CD4-positive, CD25-positive, alpha-beta regulatory T cell (primary cell): ENCODE data around the gene WDR20. TPM values are rescaled to one million over a fixed set of nuclear protein-coding genes. Genes with fewer than 3 reads are reported as not detected.

ENCODE experiments used
- ATAC-seq, 2 donors: fragments of 150-1000 bp; cut with Tn5 transposase; one replicate each; pipeline ENCODE4 v1.10.0; 2021; ENCODE audit warnings: low read depth in 2 of 2, moderate number of reproducible peaks in 2 of 2, moderate library complexity in 1 of 2
- DNase-seq, 3 donors: peaks; one replicate each; pipeline versions ENCODE4 v3.0.0 to v3.0.0-alpha.2; 2012 to 2022; ENCODE audit warnings: mixed read lengths in 1 of 3
- H3K27ac ChIP-seq: one replicate; pipeline ENCODE4 v1.7.0; 2013; ENCODE audit warnings: mild to moderate bottlenecking, low read length; ENCODE audit not compliant: insufficient read depth, poor library complexity, severe bottlenecking
- H3K27me3 ChIP-seq: one replicate; pipeline ENCODE4 v1.7.0; 2013; ENCODE audit warnings: low read length; ENCODE audit not compliant: control insufficient read depth, insufficient read depth
- H3K36me3 ChIP-seq: one replicate; pipeline ENCODE4 v1.7.0; 2013; ENCODE audit warnings: mild to moderate bottlenecking, low read length, moderate library complexity; ENCODE audit not compliant: control insufficient read depth, insufficient read depth
- H3K4me1 ChIP-seq: 2 replicates; pipeline ENCODE4 v1.7.0; 2013; ENCODE audit warnings: mild to moderate bottlenecking, low read length; ENCODE audit not compliant: insufficient read depth, control insufficient read depth, poor library complexity, severe bottlenecking
- H3K4me3 ChIP-seq: one replicate; pipeline ENCODE4 v1.7.0; 2013; ENCODE audit warnings: low read depth, mild to moderate bottlenecking, low read length, moderate library complexity
- H3K9me3 ChIP-seq, 2 experiments: 1 replicate in 1 of 2; 2 replicates in 1 of 2; pipeline ENCODE4 v1.7.0; 2013; ENCODE audit warnings: low read length in 2 of 2, mild to moderate bottlenecking in 1 of 2, moderate library complexity in 1 of 2; ENCODE audit not compliant: control insufficient read depth in 2 of 2
- H3K27ac Mint-ChIP-seq, 3 donors: one replicate each; pipeline ENCODE4 v1.8.0; 2020 to 2022; ENCODE audit warnings: mild to moderate bottlenecking in 3 of 3, mixed read lengths in 3 of 3, moderate library complexity in 2 of 3
- H3K27me3 Mint-ChIP-seq: one replicate; pipeline ENCODE4 v1.8.0; 2022; ENCODE audit warnings: mild to moderate bottlenecking, mixed read lengths
- H3K36me3 Mint-ChIP-seq: one replicate; pipeline ENCODE4 v1.8.0; 2020; ENCODE audit warnings: mixed read lengths
- H3K4me1 Mint-ChIP-seq, 4 donors: one replicate each; pipeline ENCODE4 v1.8.0; 2020 to 2022; ENCODE audit warnings: mixed read lengths in 4 of 4, mild to moderate bottlenecking in 1 of 4
- H3K4me3 Mint-ChIP-seq, 4 donors: one replicate each; pipeline ENCODE4 v1.8.0; 2020 to 2022; ENCODE audit warnings: mild to moderate bottlenecking in 4 of 4, mixed read lengths in 4 of 4, moderate library complexity in 3 of 4
- H3K9me3 Mint-ChIP-seq, 7 donors: one replicate each; pipeline ENCODE4 v1.8.0; 2020 to 2022; ENCODE audit warnings: mixed read lengths in 7 of 7, mild to moderate bottlenecking in 3 of 7, moderate library complexity in 2 of 7
- polyA plus RNA-seq, 4 donors: library from polyadenylated mRNA; unstranded; fragments of 300-500 nt; fragmentation: Illumina TruSeq; gene quantifications; one replicate each; pipeline ENCODE4 v1.2.3, GENCODE V29; 2021
- total RNA-seq: library from RNA; stranded (reverse); gene quantifications from one replicate; pipeline ENCODE4 v1.2.3, GENCODE V29; 2022

WDR20 gene
- total and polyA plus RNA-seq, 5 donors from 2014 or later = 13.0 to 66.7 (median 19.0) TPM

DNA sequence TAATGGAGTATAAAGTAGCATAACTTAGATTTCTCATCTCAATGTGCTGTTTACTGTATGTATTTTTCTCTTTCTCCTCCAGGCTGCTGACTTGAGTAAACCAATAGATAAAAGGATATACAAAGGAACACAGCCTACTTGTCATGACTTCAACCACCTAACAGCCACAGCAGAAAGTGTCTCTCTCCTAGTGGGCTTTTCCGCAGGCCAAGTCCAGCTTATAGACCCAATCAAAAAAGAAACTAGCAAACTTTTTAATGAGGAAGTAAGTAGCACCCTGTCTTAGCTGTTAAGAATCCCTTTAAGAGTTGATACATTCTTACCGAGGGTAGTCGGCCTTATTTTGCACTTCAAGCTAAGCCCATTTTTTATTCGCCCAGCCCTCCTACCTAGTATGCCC, 55.2 kb downstream of the WDR20 start:
- ATAC-seq (no peak), DNase-seq (no peak)
- Histone ChIP-seq H3K36me3 (peaks cover 43% of the 10 kb centered on the region), H3K27ac (no peak overlapping the region), H3K4me3 (no peak overlapping the region), H3K9me3 (no peaks in the 10 kb centered on the region), H3K27me3 (no peaks in the 10 kb centered on the region), H3K4me1 (peaks cover 1% of the 10 kb centered on the region)
- Mint-ChIP-seq H3K9me3 (no peaks in the 10 kb centered on the region), H3K27me3 (no peaks in the 10 kb centered on the region), H3K4me3 (no peak overlapping the region), H3K36me3 (peaks cover 32% of the 10 kb centered on the region), H3K27ac (peak overlapping the region in 1 of 3 donors; percentile 44), H3K4me1 (peaks cover 13 to 61% (median 43%) of the 10 kb centered on the region in 4 donors)

DNA sequence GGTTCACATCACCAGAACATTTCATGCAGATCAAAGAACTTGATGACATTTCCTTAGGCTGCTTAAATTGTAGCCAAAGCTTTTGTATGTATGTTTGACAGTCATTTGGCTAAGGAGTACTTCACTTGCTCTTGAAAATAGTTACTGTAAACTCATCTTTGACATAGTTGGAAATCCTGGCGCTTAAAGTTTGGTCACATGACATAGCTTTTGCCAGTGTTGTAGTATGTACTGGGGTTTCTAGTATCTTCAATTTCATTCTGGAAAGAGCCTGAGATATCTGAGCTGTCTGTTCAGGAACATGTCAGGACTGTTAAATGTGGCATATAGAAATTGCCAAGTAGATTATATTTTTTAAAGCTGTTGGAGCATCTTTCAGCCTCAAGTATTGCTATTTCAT, 55.7 kb downstream of the WDR20 start:
- peaks cover 19 to 61% (median 48%) of the 10 kb centered on the region in 4 donors for H3K4me1 Mint-ChIP-seq
- Histone ChIP-seq H3K4me1 (peaks cover 7% of the 10 kb centered on the region), H3K9me3 (no peaks in the 10 kb centered on the region), H3K27ac (no peak overlapping the region), H3K27me3 (no peaks in the 10 kb centered on the region), H3K4me3 (no peak overlapping the region), H3K36me3 (peaks cover 45% of the 10 kb centered on the region)
- H3K9me3 Mint-ChIP-seq = no peaks in the 10 kb centered on the region
- H3K27ac Mint-ChIP-seq = no peak overlapping the region
- H3K36me3 Mint-ChIP-seq = peaks cover 30% of the 10 kb centered on the region
- no peaks in the 10 kb centered on the region for H3K27me3 Mint-ChIP-seq
- no peak for DNase-seq
- ATAC-seq = no peak
- no peak overlapping the region for H3K4me3 Mint-ChIP-seq

DNA sequence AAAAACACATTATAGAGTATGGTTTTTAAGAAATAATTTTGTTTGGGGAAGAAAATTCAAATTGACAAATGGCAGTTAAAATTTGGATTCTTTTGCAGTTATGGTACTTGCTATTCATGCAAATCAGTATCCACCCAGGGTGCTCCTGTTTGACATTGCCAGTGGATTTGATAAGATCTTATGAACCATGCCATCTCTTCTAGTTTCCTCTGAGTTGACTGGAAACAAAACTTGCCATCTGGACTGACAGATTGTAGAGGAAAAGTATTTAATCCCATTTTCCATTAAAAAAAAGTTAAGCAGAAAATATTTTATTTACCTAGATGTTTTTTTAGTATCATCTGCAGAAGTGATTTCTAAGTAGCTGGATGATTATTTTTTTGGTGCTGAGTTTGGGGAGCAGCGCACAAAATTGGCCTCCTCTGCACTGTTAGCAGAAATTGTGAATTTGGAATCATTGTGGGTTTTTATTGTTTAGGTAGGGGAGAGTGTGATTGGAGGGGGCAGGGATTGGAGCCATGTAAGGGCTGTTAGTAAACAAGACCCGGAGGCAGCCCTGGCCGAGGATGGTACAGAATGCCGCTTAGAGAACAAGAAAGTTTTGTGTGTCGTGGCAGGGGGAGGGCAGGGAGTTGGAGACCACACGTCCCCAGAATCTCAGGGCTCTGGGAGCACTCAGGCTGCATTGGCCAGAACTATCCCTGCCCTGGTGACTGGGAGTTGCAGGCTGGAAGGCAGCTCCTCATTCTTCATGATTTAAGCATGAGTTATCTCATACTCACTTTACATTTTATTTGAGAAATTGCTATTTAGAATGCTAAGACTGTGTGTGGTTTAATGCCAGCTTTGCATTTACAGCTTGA, 56.6 kb downstream of the WDR20 start:
- DNase-seq = no peak
- Histone ChIP-seq H3K27ac (no peak overlapping the region), H3K9me3 (no peaks in the 10 kb centered on the region), H3K27me3 (no peaks in the 10 kb centered on the region), H3K4me3 (no peak overlapping the region), H3K4me1 (peaks cover 15% of the 10 kb centered on the region), H3K36me3 (peaks cover 45% of the 10 kb centered on the region)
- Mint-ChIP-seq H3K27me3 (no peaks in the 10 kb centered on the region), H3K27ac (peak overlapping the region; percentile 12 to 62 (median 54)), H3K9me3 (no peaks in the 10 kb centered on the region), H3K36me3 (peaks cover 31% of the 10 kb centered on the region), H3K4me3 (no peak overlapping the region), H3K4me1 (peaks cover 23 to 62% (median 55%) of the 10 kb centered on the region in 4 donors)
- no peak for ATAC-seq

DNA sequence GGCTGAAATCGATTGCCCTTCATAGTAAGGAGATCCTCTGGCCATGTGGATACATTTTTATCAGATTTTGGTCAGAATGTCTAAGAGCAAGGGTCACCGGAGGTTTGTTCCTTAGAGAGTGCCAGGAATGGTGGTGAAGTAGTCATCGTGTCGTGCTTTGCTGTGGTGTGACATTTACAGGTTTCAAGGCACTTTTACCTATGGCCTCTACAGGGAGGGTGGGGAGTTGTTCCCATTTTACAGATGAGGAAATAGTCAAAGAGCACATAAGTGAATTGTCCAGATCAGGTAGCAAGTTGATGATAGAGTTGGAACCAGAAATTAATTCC, 57.2 kb downstream of the WDR20 start:
- Mint-ChIP-seq H3K4me3 (no peak overlapping the region), H3K36me3 (peaks cover 33% of the 10 kb centered on the region), H3K27ac (peak overlapping the region in 2 of 3 donors; percentile 12 to 54), H3K9me3 (no peaks in the 10 kb centered on the region), H3K27me3 (no peaks in the 10 kb centered on the region), H3K4me1 (peaks cover 23 to 64% (median 59%) of the 10 kb centered on the region in 4 donors)
- ATAC-seq (no peak), DNase-seq (no peak)
- Histone ChIP-seq H3K27ac (no peak overlapping the region), H3K36me3 (peaks cover 45% of the 10 kb centered on the region), H3K9me3 (no peaks in the 10 kb centered on the region), H3K4me1 (peaks cover 21% of the 10 kb centered on the region), H3K4me3 (no peak overlapping the region), H3K27me3 (no peaks in the 10 kb centered on the region)

DNA sequence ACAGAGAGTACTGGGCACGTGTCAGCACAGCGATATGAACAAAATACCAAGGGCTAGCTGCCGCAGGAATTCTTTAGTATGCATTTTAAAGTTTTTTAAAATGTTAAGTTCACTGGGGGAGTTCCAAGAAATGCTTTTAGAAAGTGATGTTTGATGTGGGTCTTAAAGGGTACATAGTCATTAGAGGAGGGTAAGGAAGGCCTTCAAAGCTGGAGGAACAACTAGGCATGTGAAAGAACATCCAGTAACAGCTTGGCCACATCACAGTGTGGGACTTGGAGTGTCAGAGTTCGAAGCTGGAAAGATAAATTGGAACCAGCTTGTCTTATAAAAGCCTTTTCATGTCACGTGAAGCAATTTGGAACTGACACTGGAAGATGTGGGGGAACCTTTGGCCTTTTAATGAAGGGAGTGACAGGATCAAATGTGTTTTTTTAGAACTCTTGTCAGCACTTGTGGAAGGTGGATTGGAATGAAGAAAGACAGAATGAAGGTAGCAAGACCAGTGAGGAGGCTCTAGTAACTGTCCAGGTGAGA, 57.7 kb downstream of the WDR20 start:
- Histone ChIP-seq H3K4me3 (no peak overlapping the region), H3K4me1 (peaks cover 24% of the 10 kb centered on the region), H3K9me3 (no peaks in the 10 kb centered on the region), H3K27me3 (no peaks in the 10 kb centered on the region), H3K36me3 (peaks cover 45% of the 10 kb centered on the region), H3K27ac (no peak overlapping the region)
- DNase-seq = no peak
- H3K36me3 Mint-ChIP-seq = peaks cover 33% of the 10 kb centered on the region
- no peaks in the 10 kb centered on the region for H3K27me3 Mint-ChIP-seq
- H3K4me1 Mint-ChIP-seq = peaks cover 23 to 67% (median 61%) of the 10 kb centered on the region in 4 donors
- peak overlapping the region in 2 of 3 donors; percentile 51 to 54 for H3K27ac Mint-ChIP-seq
- no peaks in the 10 kb centered on the region for H3K9me3 Mint-ChIP-seq
- no peak overlapping the region for H3K4me3 Mint-ChIP-seq
- no peak for ATAC-seq

DNA sequence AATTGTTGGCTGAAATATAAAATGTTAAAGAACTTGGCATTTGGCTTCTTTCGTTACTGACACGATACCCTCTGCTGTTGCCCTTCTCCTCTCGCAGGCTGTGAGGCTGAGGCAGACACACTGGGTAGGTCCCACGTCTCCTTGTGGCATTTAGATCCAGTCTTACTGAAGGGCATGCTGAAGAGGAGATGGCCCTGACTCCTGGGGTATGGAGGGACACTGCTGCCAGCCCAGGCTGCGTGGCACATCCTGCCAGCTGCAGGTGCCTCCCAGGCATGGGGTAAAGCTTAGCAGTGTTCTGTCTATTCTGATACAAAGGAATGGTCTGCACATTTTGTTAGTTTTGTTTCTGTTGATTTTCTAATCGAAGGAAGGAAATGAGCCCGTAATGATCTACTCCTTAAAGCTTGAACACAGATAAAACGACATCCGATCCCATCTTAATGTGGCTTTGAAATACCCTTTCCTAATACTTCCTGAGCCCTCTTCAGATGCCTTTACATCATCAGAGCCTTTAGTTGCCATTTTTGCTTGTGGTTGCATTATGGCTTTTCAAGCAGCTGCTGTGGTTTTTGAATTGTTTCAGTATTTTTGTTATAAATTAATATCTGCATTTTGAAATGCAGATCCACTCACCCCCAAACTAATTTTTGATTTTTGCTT, 61.1 kb downstream of the WDR20 start:
- H3K27me3 ChIP-seq = no peaks in the 10 kb centered on the region
- no peaks in the 10 kb centered on the region for H3K9me3 ChIP-seq
- H3K4me3 ChIP-seq = peak overlapping the region; percentile 64
- Mint-ChIP-seq H3K27me3 (no peaks in the 10 kb centered on the region), H3K4me3 (peak overlapping the region; percentile 20 to 84 (median 68)), H3K4me1 (peaks cover 23 to 62% (median 55%) of the 10 kb centered on the region in 4 donors), H3K27ac (peak overlapping the region; percentile 87 to 96 (median 93)), H3K9me3 (no peaks in the 10 kb centered on the region), H3K36me3 (peaks cover 48% of the 10 kb centered on the region)
- peak in 2 of 3 donors; percentile 28 to 46 for DNase-seq
- peak overlapping the region; percentile 62 for H3K27ac ChIP-seq
- H3K4me1 ChIP-seq = peaks cover 24% of the 10 kb centered on the region
- peaks cover 55% of the 10 kb centered on the region for H3K36me3 ChIP-seq
- ATAC-seq = peak; percentile 64 to 69

DNA sequence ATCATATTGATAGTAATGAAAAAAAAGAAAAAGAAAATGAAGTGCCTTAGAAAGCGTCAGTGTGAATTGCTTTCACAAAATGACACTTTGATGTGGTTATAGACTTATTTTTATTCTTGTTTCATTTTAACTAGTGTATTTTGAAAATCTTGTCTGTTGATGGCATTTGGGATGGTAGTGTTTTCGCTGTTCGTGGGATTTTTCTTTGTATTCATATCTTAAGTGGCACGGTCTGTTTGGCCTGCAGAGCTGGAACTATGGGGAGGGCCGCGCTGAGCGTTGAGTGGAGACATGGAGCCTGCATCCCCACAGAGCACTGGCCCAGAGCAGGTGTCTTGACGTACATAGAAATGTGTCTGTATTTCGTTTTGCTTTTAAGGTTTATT, 61.6 kb downstream of the WDR20 start:
- Mint-ChIP-seq H3K4me3 (peak overlapping the region; percentile 20 to 84 (median 68)), H3K4me1 (peaks cover 23 to 61% (median 52%) of the 10 kb centered on the region in 4 donors), H3K27ac (peak overlapping the region; percentile 87 to 96 (median 93)), H3K27me3 (no peaks in the 10 kb centered on the region), H3K9me3 (no peaks in the 10 kb centered on the region), H3K36me3 (peaks cover 45% of the 10 kb centered on the region)
- Histone ChIP-seq H3K4me1 (peaks cover 24% of the 10 kb centered on the region), H3K9me3 (no peaks in the 10 kb centered on the region), H3K4me3 (peak overlapping the region; percentile 64), H3K36me3 (peaks cover 55% of the 10 kb centered on the region), H3K27me3 (no peaks in the 10 kb centered on the region), H3K27ac (peak overlapping the region; percentile 62)
- DNase-seq (peak in 2 of 3 donors; percentile 46 to 50), ATAC-seq (peak in 1 of 2 donors; percentile 19)
